Keratinocyte (primary cell): Measurements from ENCODE around the gene ITPKC. TPM values are rescaled to one million over a fixed set of nuclear protein-coding genes. Genes with fewer than 3 reads are reported as not detected.
"Not testable (repeated sequence)": the region's sequence is repeated elsewhere in the genome, so short reads cannot be mapped to it uniquely, and the experiment has no call there.

Experiments
- DNase-seq: peaks from one replicate; pipeline ENCODE4 v3.0.0-alpha.2; 2011; ENCODE audit warnings: low read depth, missing footprints, low spot score
- FAIRE-seq: peaks from 2 replicates; lab custom pipeline; 2011; peaks lifted over from hg19 to GRCh38; lab: Jason Lieb, UNC
- H2AFZ ChIP-seq: 2 replicates; pipeline ENCODE4 v1.6.0; 2012; ENCODE audit warnings: low read length, control low read depth, inconsistent platforms; ENCODE audit not compliant: control insufficient read depth
- H3K27ac ChIP-seq: 2 replicates; pipeline ENCODE4 v1.5.1; 2011; ENCODE audit warnings: low read length; ENCODE audit not compliant: control insufficient read depth, insufficient read depth
- H3K27me3 ChIP-seq: 3 replicates; pipeline ENCODE4 v1.6.0; 2011; ENCODE audit warnings: low read length; ENCODE audit not compliant: control insufficient read depth, insufficient read depth; ENCODE audit errors: extremely low read depth
- H3K36me3 ChIP-seq, 2 experiments: 2 replicates in 1 of 2; 3 replicates in 1 of 2; pipeline ENCODE4 v1.5.1; 2011; ENCODE audit warnings: low read length in 2 of 2, mild to moderate bottlenecking in 1 of 2; ENCODE audit not compliant: control insufficient read depth in 2 of 2, insufficient read depth in 2 of 2; ENCODE audit errors: extremely low read depth in 1 of 2
- H3K4me1 ChIP-seq: 3 replicates; pipeline ENCODE4 v1.5.1; 2011; ENCODE audit warnings: low read length; ENCODE audit not compliant: control insufficient read depth, insufficient read depth; ENCODE audit errors: extremely low read depth
- H3K4me2 ChIP-seq: 3 replicates; pipeline ENCODE4 v1.6.0; 2011; ENCODE audit warnings: low read depth, low read length; ENCODE audit not compliant: control insufficient read depth, insufficient read depth; ENCODE audit errors: extremely low read depth
- H3K4me3 ChIP-seq, 3 experiments: fragments of 200-600 bp in 1 of 3; sonication (generic) in 1 of 3; 2 replicates in 2 of 3; 3 replicates in 1 of 3; pipeline ENCODE4 v1.5.1; 2011 to 2016; ENCODE audit warnings: low read length in 3 of 3, mild to moderate bottlenecking in 3 of 3, control low read depth in 2 of 3, inconsistent platforms in 1 of 3, low read depth in 1 of 3, mixed read lengths in 1 of 3, mixed run types in 1 of 3, moderate library complexity in 1 of 3; ENCODE audit not compliant: control insufficient read depth in 2 of 3, insufficient read depth in 2 of 3; ENCODE audit errors: extremely low read depth in 1 of 3
- H3K79me2 ChIP-seq: 2 replicates; pipeline ENCODE4 v1.6.0; 2012; ENCODE audit warnings: low read length; ENCODE audit not compliant: control insufficient read depth, insufficient read depth
- H3K9ac ChIP-seq: 3 replicates; pipeline ENCODE4 v1.6.0; 2011; ENCODE audit warnings: low read length; ENCODE audit not compliant: control insufficient read depth, insufficient read depth; ENCODE audit errors: extremely low read depth
- H3K9me1 ChIP-seq: 3 replicates; pipeline ENCODE4 v1.6.0; 2011; ENCODE audit warnings: low read length; ENCODE audit not compliant: control insufficient read depth, insufficient read depth; ENCODE audit errors: extremely low read depth
- H3K9me3 ChIP-seq: 2 replicates; pipeline ENCODE4 v1.5.1; 2012; ENCODE audit warnings: low read depth, low read length; ENCODE audit not compliant: control insufficient read depth
- H4K20me1 ChIP-seq: 3 replicates; pipeline ENCODE4 v1.6.0; 2011; ENCODE audit warnings: low read length; ENCODE audit not compliant: control insufficient read depth, insufficient read depth; ENCODE audit errors: extremely low read depth
- EZH2 ChIP-seq: IDR thresholded peaks from one replicate; pipeline ENCODE4 v1.6.1; 2012; ENCODE audit warnings: inconsistent platforms, mild to moderate bottlenecking, low read length, moderate library complexity
- dilution Hi-C: fragments of 300-500 bp; cut with MboI; formaldehyde crosslinking; loops from one replicate; pipeline ENCODE4 v1.7.0; 2020; ENCODE audit warnings: low sequenced_read_pairs; ENCODE audit not compliant: extremely low pct_ligation_motif_present
- polyA plus RNA-seq, 5 experiments: library from polyadenylated mRNA; depleted of rRNA in 3 of 5; stranded (reverse) in 3 of 5; stranded (forward) in 1 of 5; unstranded in 1 of 5; fragments of >200 nt; gene quantifications; 1 replicate in 1 of 5; 2 replicates in 3 of 5; 3 replicates in 1 of 5; pipeline versions ENCODE4 v1.2.1 to v1.2.3, GENCODE V29; 2011 to 2012; ENCODE audit warnings: missing spikeins in 2 of 5, low read depth in 1 of 5, low replicate concordance in 1 of 5
- TF ChIP-seq, protein P1 (sequence below), 3 experiments: IDR thresholded peaks in 1 of 3; conservative IDR thresholded peaks in 1 of 3; optimal IDR thresholded peaks in 1 of 3; 2 replicates in 2 of 3; 3 replicates in 1 of 3; pipeline versions ENCODE3 to v1.5.1; 2011; ENCODE audit warnings: low read length in 3 of 3, mild to moderate bottlenecking in 3 of 3, moderate library complexity in 2 of 3, control low read depth in 1 of 3, inconsistent platforms in 1 of 3; ENCODE audit not compliant: insufficient read depth in 2 of 3; ENCODE audit errors: extremely low read depth in 1 of 3

Gene ITPKC
- polyA plus RNA-seq, 1 donor (not counting 4 experiments of a cell fraction or from before 2014, with no cell fraction given): 17.2 TPM

DNA sequence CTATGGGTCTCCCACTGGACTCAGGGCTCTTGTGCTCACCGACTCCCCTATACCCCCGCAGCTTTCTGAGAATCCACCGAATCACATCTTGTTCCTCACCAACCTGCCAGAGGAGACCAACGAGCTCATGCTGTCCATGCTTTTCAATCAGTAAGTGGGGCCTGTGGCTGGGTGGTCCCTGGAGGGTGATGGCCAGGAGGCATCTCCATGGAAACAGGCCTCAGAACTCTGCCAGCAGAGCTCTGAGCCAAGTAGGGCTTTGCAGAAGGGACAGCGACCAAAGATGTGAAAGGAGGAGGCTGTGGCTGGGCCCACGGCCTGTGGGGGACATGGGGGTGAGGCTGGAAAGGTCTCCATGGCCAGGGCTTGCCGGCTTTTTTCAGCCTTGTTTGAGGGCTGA, 46.6 kb downstream of the ITPKC start:
- Histone ChIP-seq H3K79me2 (peaks cover 23% of the 10 kb centered on the region), H3K27ac (no peak overlapping the region), H2AFZ (no peak overlapping the region), H3K4me3 (no peak overlapping the region), H3K27me3 (no peaks in the 10 kb centered on the region), H3K4me1 (no peaks in the 10 kb centered on the region), H3K9me3 (no peaks in the 10 kb centered on the region), H4K20me1 (peaks cover 2% of the 10 kb centered on the region), H3K9ac (no peak overlapping the region), H3K4me2 (no peak overlapping the region), H3K9me1 (no peaks in the 10 kb centered on the region), H3K36me3 (peaks cover 55 to 59% of the 10 kb centered on the region in 2 experiments)
- TF ChIP-seq, protein P1, sequence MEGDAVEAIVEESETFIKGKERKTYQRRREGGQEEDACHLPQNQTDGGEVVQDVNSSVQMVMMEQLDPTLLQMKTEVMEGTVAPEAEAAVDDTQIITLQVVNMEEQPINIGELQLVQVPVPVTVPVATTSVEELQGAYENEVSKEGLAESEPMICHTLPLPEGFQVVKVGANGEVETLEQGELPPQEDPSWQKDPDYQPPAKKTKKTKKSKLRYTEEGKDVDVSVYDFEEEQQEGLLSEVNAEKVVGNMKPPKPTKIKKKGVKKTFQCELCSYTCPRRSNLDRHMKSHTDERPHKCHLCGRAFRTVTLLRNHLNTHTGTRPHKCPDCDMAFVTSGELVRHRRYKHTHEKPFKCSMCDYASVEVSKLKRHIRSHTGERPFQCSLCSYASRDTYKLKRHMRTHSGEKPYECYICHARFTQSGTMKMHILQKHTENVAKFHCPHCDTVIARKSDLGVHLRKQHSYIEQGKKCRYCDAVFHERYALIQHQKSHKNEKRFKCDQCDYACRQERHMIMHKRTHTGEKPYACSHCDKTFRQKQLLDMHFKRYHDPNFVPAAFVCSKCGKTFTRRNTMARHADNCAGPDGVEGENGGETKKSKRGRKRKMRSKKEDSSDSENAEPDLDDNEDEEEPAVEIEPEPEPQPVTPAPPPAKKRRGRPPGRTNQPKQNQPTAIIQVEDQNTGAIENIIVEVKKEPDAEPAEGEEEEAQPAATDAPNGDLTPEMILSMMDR (optimal IDR thresholded peaks at IDR 0.05 in 1 of 3, IDR thresholded peaks at IDR 0.05 in 1 of 3, conservative IDR thresholded peaks at IDR 0.05 in 1 of 3; ENCODE audit: extremely low read depth in 1 of 3, insufficient read depth in 2 of 3, low read length in 3 of 3): no peak
- TF ChIP-seq EZH2: no peak
- no peak for FAIRE-seq
- DNase-seq: no peak
- dilution Hi-C loops: no loop called here

DNA sequence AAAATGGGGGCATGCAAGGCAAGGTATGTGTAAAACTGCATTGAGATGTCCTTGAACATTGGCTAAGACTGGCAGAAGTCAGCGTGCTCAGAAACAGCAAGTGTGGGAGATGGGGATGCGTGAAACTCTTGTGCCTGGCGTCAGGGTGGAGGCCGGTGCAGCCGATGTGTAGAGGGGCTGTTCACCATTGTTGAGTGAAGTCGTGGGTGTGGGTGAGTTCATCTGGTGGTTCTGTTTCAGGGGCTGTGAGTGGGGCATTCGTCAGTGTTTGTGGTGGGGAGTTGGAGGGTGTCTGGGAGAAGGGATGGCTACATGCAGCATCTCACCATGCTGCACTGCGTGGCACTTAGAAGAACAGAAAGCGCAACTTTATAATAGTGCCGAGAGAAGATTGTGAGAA, 47.1 kb downstream of the ITPKC start:
- no peaks in the 10 kb centered on the region for H3K9me1 ChIP-seq
- DNase-seq: no peak
- dilution Hi-C loops: no loop called here
- no peak overlapping the region for H3K4me2 ChIP-seq
- TF ChIP-seq, protein P1 (optimal IDR thresholded peaks at IDR 0.05 in 1 of 3, IDR thresholded peaks at IDR 0.05 in 1 of 3, conservative IDR thresholded peaks at IDR 0.05 in 1 of 3; ENCODE audit: extremely low read depth in 1 of 3, insufficient read depth in 2 of 3, low read length in 3 of 3): no peak
- TF ChIP-seq EZH2: no peak
- peaks cover 22% of the 10 kb centered on the region for H3K79me2 ChIP-seq
- no peak overlapping the region for H3K9ac ChIP-seq
- FAIRE-seq: no peak
- no peaks in the 10 kb centered on the region for H3K9me3 ChIP-seq
- no peaks in the 10 kb centered on the region for H3K27me3 ChIP-seq
- no peaks in the 10 kb centered on the region for H3K4me1 ChIP-seq
- no peak overlapping the region for H3K4me3 ChIP-seq
- no peak overlapping the region for H2AFZ ChIP-seq
- peaks cover 2% of the 10 kb centered on the region for H4K20me1 ChIP-seq
- H3K27ac ChIP-seq: no peak overlapping the region
- H3K36me3 ChIP-seq: peaks cover 54 to 59% of the 10 kb centered on the region in 2 experiments

DNA sequence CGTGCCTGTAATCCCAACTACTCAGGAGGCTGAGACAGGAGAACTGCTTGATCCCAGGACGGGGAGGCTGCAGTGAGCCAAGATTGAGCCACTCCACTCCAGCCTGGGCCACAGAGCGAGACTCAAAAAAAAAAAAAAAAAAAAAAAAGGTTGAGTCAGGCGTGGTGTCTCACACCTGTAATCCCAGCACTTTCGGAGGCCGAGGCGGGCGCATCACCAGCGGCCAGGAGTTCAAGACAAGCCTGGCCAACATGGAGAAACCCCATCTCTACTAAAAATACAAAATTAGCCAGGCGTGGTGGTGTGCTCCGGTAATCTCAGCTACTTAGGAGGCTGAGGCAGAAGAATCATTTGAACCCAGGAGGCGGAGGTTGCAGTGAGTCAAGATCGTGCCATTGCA, 49.5 kb downstream of the ITPKC start:
- H3K4me1 ChIP-seq, dilution Hi-C loops: not testable (repeated sequence)

More for the DNA sequence above, 49.5 kb downstream of the ITPKC start:
- not testable (repeated sequence) for H3K27ac ChIP-seq, H3K27me3 ChIP-seq, H2AFZ ChIP-seq, H3K4me3 ChIP-seq, H4K20me1 ChIP-seq, H3K79me2 ChIP-seq, H3K9ac ChIP-seq, H3K9me3 ChIP-seq, H3K4me2 ChIP-seq, H3K9me1 ChIP-seq, FAIRE-seq, DNase-seq
- peaks cover 33 to 42% of the 10 kb centered on the region in 2 experiments for H3K36me3 ChIP-seq
